ENCODE data around the gene BHLHE40.

Gene BHLHE40

GRCh38 chr3:5001135-5001534 is 21.9 kb downstream of the BHLHE40 start:
- no peak for DNase-seq (ENCODE audit: low read depth in 2 of 2)

- no peak for DNase-seq (ENCODE audit: low read depth in 2 of 2)
Measured at GRCh38 chr3:5001805-5002173, 22.6 kb downstream of the BHLHE40 start.

GRCh38 chr3:5002174-5002870 is 23.1 kb downstream of the BHLHE40 start:
- peak in 1 of 2 donors; percentile 55 for DNase-seq (ENCODE audit: low read depth in 2 of 2)

GRCh38 chr3:5002871-5003247 is 23.6 kb downstream of the BHLHE40 start:
- no peak for DNase-seq (ENCODE audit: low read depth in 2 of 2)

GRCh38 chr3:5004319-5005152 is 25.3 kb downstream of the BHLHE40 start:
- no peak for DNase-seq (ENCODE audit: low read depth in 2 of 2)

- no peak for DNase-seq (ENCODE audit: low read depth in 2 of 2)
Measured at GRCh38 chr3:5005367-5005766, 26.1 kb downstream of the BHLHE40 start.

- DNase-seq (ENCODE audit: low read depth in 2 of 2), result peak in 1 of 2 donors; percentile 64
Measured at GRCh38 chr3:5006755-5007202, 27.5 kb downstream of the BHLHE40 start.

GRCh38 chr3:5007873-5008272 is 28.6 kb downstream of the BHLHE40 start:
- DNase-seq (ENCODE audit: low read depth in 2 of 2), result no peak

- DNase-seq (ENCODE audit: low read depth in 2 of 2), result no peak
Measured at GRCh38 chr3:5009506-5010109, 30.4 kb downstream of the BHLHE40 start.

- DNase-seq (ENCODE audit: low read depth in 2 of 2), result no peak
Measured at GRCh38 chr3:5010140-5010539, 30.9 kb downstream of the BHLHE40 start.

- no peak for DNase-seq (ENCODE audit: low read depth in 2 of 2)
Measured at GRCh38 chr3:5010706-5011554, 31.7 kb downstream of the BHLHE40 start.

GRCh38 chr3:5011555-5012256 is 32.5 kb downstream of the BHLHE40 start:
- DNase-seq (ENCODE audit: low read depth in 2 of 2), result no peak

- no peak for DNase-seq (ENCODE audit: low read depth in 2 of 2)
Measured at GRCh38 chr3:5012367-5012766, 33.1 kb downstream of the BHLHE40 start.

GRCh38 chr3:5013021-5013906 is 34.0 kb downstream of the BHLHE40 start:
- DNase-seq (ENCODE audit: low read depth in 2 of 2), result no peak

- DNase-seq (ENCODE audit: low read depth in 2 of 2), result no peak
Measured at GRCh38 chr3:5014391-5014790, 35.2 kb downstream of the BHLHE40 start.

GRCh38 chr3:5015056-5015455 is 35.8 kb downstream of the BHLHE40 start:
- DNase-seq (ENCODE audit: low read depth in 2 of 2), result no peak

- DNase-seq (ENCODE audit: low read depth in 2 of 2), result peak in 1 of 2 donors; percentile 31
Measured at GRCh38 chr3:5016211-5017161, 37.2 kb downstream of the BHLHE40 start.

- DNase-seq (ENCODE audit: low read depth in 2 of 2), result no peak
Measured at GRCh38 chr3:5017925-5018531, 38.8 kb downstream of the BHLHE40 start.

All from activated CD8-positive, alpha-beta memory T cell treated with anti-CD3 and anti-CD28 coated beads for 4 hours (primary cell).